Neural progenitor cell (in vitro differentiated cells): ENCODE measurements around the gene BBX. TPM values are rescaled to one million over a fixed set of nuclear protein-coding genes. Genes with fewer than 3 reads are reported as not detected.

Source experiments
- DNase-seq: peaks from one replicate; pipeline ENCODE4 v3.0.0-alpha.2; 2016; ENCODE audit warnings: low spot score
- H2AFZ ChIP-seq: fragments of 200-600 bp; sonication (generic); replicated peaks from 2 replicates; pipeline ENCODE4 v1.6.1; 2016; ENCODE audit warnings: antibody characterized with exemption
- H3F3A ChIP-seq: fragments of 200-600 bp; sonication (generic); 2 replicates; pipeline ENCODE4 v1.6.1; 2016; ENCODE audit warnings: antibody characterized with exemption, low read depth
- H3K27ac ChIP-seq: fragments of 200-600 bp; sonication (generic); 2 replicates; pipeline ENCODE4 v1.5.1; 2016; ENCODE audit warnings: mild to moderate bottlenecking
- H3K27me3 ChIP-seq: fragments of 200-600 bp; sonication (generic); 2 replicates; pipeline ENCODE4 v1.6.1; 2016; ENCODE audit warnings: mild to moderate bottlenecking, moderate library complexity
- H3K36me3 ChIP-seq: fragments of 200-600 bp; sonication (generic); 2 replicates; pipeline ENCODE4 v1.5.1; 2016
- H3K4me1 ChIP-seq: fragments of 200-600 bp; sonication (generic); 2 replicates; pipeline ENCODE4 v1.6.1; 2016; ENCODE audit warnings: mixed run types
- H3K4me2 ChIP-seq: fragments of 200-600 bp; sonication (generic); 2 replicates; pipeline ENCODE4 v1.6.1; 2016
- H3K4me3 ChIP-seq: fragments of 200-600 bp; sonication (generic); 2 replicates; pipeline ENCODE4 v1.5.1; 2016
- H3K79me2 ChIP-seq: fragments of 200-600 bp; sonication (generic); 2 replicates; pipeline ENCODE4 v1.6.1; 2016; ENCODE audit warnings: low read depth
- H3K9ac ChIP-seq: fragments of 200-600 bp; sonication (generic); 2 replicates; pipeline ENCODE4 v1.6.1; 2016
- H3K9me3 ChIP-seq: fragments of 200-600 bp; sonication (generic); 2 replicates; pipeline ENCODE4 v1.5.1; 2016; ENCODE audit warnings: low read depth
- H4K20me1 ChIP-seq: fragments of 200-600 bp; sonication (generic); 2 replicates; pipeline ENCODE4 v1.6.1; 2016; ENCODE audit warnings: low read depth
- H3K27ac Mint-ChIP-seq: 3 replicates; pipeline ENCODE4 v1.8.0; 2021; ENCODE audit warnings: mixed read lengths
- H3K27me3 Mint-ChIP-seq: 2 replicates; pipeline ENCODE4 v1.8.0; 2022; ENCODE audit warnings: low read depth, mild to moderate bottlenecking, inconsistent platforms, moderate library complexity, mixed read lengths; ENCODE audit not compliant: insufficient read depth
- H3K36me3 Mint-ChIP-seq: 3 replicates; pipeline ENCODE4 v1.8.0; 2021; ENCODE audit warnings: mixed read lengths
- H3K4me1 Mint-ChIP-seq: 3 replicates; pipeline ENCODE4 v1.8.0; 2021; ENCODE audit warnings: mixed read lengths
- H3K4me3 Mint-ChIP-seq: 3 replicates; pipeline ENCODE4 v1.8.0; 2021; ENCODE audit warnings: mild to moderate bottlenecking, moderate library complexity, mixed read lengths
- H3K9me3 Mint-ChIP-seq: 3 replicates; pipeline ENCODE4 v1.8.0; 2020; ENCODE audit warnings: mixed read lengths
- EZH2 ChIP-seq: fragments of 200-600 bp; sonication (generic); IDR thresholded peaks from 2 replicates; pipeline ENCODE4 v1.6.1; 2017; ENCODE audit warnings: antibody characterized with exemption, mild to moderate bottlenecking, moderate library complexity
- EZH2phosphoT487 ChIP-seq: fragments of 200-600 bp; sonication (generic); IDR thresholded peaks from 2 replicates; pipeline ENCODE4 v1.6.1; 2017; ENCODE audit warnings: antibody characterized with exemption
- total RNA-seq: library from RNA; depleted of rRNA; stranded (reverse); fragments of >200 nt; gene quantifications from 2 replicates; pipeline ENCODE4 v1.2.3, GENCODE V29; 2015; ENCODE audit warnings: low replicate concordance
- TF ChIP-seq, protein P1 (sequence below): fragments of 200-600 bp; sonication (generic); IDR thresholded peaks from 2 replicates; pipeline ENCODE4 v1.5.1; 2017; ENCODE audit warnings: antibody characterized with exemption, mild to moderate bottlenecking

The BBX gene
- total RNA-seq, 1 donor from 2014 or later = 110 TPM

DNA sequence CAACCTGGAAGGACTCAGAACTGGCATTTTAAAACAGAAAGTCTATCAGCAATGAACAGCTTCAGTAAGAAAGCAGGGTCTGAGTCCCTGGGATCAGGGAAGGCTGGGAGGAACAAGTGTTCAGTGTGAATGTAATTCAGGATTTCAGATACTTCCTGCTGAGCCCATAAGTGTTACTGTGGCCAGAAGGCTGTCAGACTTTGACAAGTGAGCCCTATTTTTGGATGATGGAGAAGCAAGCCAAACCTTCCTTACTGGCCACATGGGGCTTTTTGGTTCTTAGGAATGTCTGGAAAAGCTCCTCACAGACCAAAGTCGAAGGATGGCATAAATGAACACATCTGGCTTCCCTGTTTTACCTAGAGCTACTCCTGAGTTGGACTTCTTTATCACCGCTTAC lies 157.2 kb downstream of the BBX start:
- Histone ChIP-seq H3K4me1 (no peaks in the 10 kb centered on the region), H3F3A (no peaks in the 10 kb centered on the region), H3K4me3 (no peak overlapping the region), H3K9ac (no peak overlapping the region), H3K9me3 (no peaks in the 10 kb centered on the region), H3K79me2 (peaks cover 29% of the 10 kb centered on the region), H3K36me3 (no peaks in the 10 kb centered on the region), H3K4me2 (no peak overlapping the region), H3K27me3 (no peaks in the 10 kb centered on the region), H3K27ac (no peak overlapping the region), H4K20me1 (peaks cover 40% of the 10 kb centered on the region), H2AFZ (no peak overlapping the region)
- H3K4me1 Mint-ChIP-seq = peaks cover 19% of the 10 kb centered on the region
- H3K27me3 Mint-ChIP-seq = no peaks in the 10 kb centered on the region
- H3K4me3 Mint-ChIP-seq = no peak overlapping the region
- DNase-seq = no peak
- no peak overlapping the region for H3K27ac Mint-ChIP-seq
- TF ChIP-seq, protein P1, sequence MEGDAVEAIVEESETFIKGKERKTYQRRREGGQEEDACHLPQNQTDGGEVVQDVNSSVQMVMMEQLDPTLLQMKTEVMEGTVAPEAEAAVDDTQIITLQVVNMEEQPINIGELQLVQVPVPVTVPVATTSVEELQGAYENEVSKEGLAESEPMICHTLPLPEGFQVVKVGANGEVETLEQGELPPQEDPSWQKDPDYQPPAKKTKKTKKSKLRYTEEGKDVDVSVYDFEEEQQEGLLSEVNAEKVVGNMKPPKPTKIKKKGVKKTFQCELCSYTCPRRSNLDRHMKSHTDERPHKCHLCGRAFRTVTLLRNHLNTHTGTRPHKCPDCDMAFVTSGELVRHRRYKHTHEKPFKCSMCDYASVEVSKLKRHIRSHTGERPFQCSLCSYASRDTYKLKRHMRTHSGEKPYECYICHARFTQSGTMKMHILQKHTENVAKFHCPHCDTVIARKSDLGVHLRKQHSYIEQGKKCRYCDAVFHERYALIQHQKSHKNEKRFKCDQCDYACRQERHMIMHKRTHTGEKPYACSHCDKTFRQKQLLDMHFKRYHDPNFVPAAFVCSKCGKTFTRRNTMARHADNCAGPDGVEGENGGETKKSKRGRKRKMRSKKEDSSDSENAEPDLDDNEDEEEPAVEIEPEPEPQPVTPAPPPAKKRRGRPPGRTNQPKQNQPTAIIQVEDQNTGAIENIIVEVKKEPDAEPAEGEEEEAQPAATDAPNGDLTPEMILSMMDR = no peak
- TF ChIP-seq EZH2 (no peak), EZH2phosphoT487 (no peak)
- peaks cover 5% of the 10 kb centered on the region for H3K9me3 Mint-ChIP-seq
- peaks cover 4% of the 10 kb centered on the region for H3K36me3 Mint-ChIP-seq

DNA sequence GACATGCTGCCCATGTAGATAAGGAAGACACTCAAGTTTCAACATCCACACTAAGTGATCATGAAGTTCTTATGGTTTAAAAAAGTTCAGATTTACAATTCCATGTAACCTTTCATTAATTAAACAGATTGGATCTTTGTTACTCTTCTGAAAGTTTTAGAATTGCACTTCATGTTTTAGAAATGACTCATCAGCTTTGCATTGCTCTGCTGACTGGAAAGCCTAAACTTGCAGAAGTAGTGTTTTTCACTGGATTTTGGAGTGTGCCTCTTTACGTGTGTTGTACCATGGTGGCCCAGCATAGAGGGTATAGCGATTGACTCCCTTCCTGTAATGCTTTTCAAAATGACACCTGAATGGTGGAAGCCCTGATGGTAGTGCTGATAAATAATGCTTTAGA lies 157.9 kb downstream of the BBX start:
- Mint-ChIP-seq H3K4me3 (no peak overlapping the region), H3K36me3 (peaks cover 4% of the 10 kb centered on the region), H3K4me1 (peaks cover 18% of the 10 kb centered on the region), H3K9me3 (peaks cover 5% of the 10 kb centered on the region), H3K27me3 (no peaks in the 10 kb centered on the region), H3K27ac (no peak overlapping the region)
- no peak overlapping the region for H3K4me2 ChIP-seq
- no peak overlapping the region for H3K4me3 ChIP-seq
- no peak overlapping the region for H2AFZ ChIP-seq
- peaks cover 33% of the 10 kb centered on the region for H3K79me2 ChIP-seq
- H3K9ac ChIP-seq = no peak overlapping the region
- no peak overlapping the region for H3K27ac ChIP-seq
- TF ChIP-seq, protein P1 = no peak
- TF ChIP-seq EZH2phosphoT487 = no peak
- TF ChIP-seq EZH2 = no peak
- H3F3A ChIP-seq = no peaks in the 10 kb centered on the region
- no peak for DNase-seq
- H4K20me1 ChIP-seq = peaks cover 33% of the 10 kb centered on the region
- no peaks in the 10 kb centered on the region for H3K27me3 ChIP-seq
- no peaks in the 10 kb centered on the region for H3K4me1 ChIP-seq
- H3K36me3 ChIP-seq = no peaks in the 10 kb centered on the region
- H3K9me3 ChIP-seq = no peaks in the 10 kb centered on the region

DNA sequence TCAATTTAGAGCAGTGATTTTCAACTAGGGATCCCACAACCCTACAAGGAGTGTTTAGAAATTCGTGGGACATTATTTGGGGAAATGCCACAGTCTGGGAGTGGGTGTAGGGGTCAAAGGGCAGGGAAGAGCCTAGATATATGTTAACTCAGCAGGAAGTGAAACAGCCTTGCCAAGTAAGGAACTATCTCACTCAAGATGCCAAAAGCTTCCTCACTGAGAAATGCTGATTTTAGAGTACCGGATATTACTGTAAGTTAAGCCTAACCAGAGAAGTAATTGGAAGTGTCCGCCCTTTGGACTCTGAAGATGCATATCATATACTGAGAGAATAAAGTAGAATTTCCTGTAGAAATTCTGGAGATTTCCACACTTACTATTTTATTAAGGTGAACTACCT lies 158.6 kb downstream of the BBX start:
- Histone ChIP-seq H3K27me3 (no peaks in the 10 kb centered on the region), H3K27ac (no peak overlapping the region), H3K9ac (no peak overlapping the region), H3F3A (no peaks in the 10 kb centered on the region), H3K4me1 (no peaks in the 10 kb centered on the region), H3K79me2 (peaks cover 35% of the 10 kb centered on the region), H3K9me3 (no peaks in the 10 kb centered on the region), H3K36me3 (no peaks in the 10 kb centered on the region), H3K4me3 (no peak overlapping the region), H2AFZ (no peak overlapping the region), H4K20me1 (peaks cover 32% of the 10 kb centered on the region), H3K4me2 (no peak overlapping the region)
- Mint-ChIP-seq H3K4me1 (peaks cover 18% of the 10 kb centered on the region), H3K27me3 (no peaks in the 10 kb centered on the region), H3K27ac (no peak overlapping the region), H3K4me3 (no peak overlapping the region), H3K36me3 (peaks cover 4% of the 10 kb centered on the region), H3K9me3 (peaks cover 5% of the 10 kb centered on the region)
- DNase-seq = no peak
- TF ChIP-seq EZH2 (no peak), EZH2phosphoT487 (no peak)
- TF ChIP-seq, protein P1 = no peak
